GM19023 (cell line): Measurements from ENCODE around the gene AKAP13.

ENCODE experiments used
- ATAC-seq: cut with Tn5 transposase; IDR thresholded peaks from one replicate; pipeline ENCODE4 v1.9.1; 2021; ENCODE audit warnings: mild to moderate bottlenecking, moderate library complexity; ENCODE audit not compliant: unreplicated experiment

Gene AKAP13

GRCh38 chr15:85690561-85691231 lies 310.3 kb downstream of the AKAP13 start:
- peak; percentile 44 for ATAC-seq

- ATAC-seq = peak; percentile 45
Observed at GRCh38 chr15:85691350-85692240, 311.2 kb downstream of the AKAP13 start.

GRCh38 chr15:85692321-85692720 lies 311.9 kb downstream of the AKAP13 start:
- ATAC-seq = no peak

- peak; percentile 44 for ATAC-seq
Observed at GRCh38 chr15:85692873-85693272, 312.5 kb downstream of the AKAP13 start.

- no peak for ATAC-seq
Observed at GRCh38 chr15:85693277-85693676, 312.9 kb downstream of the AKAP13 start.

- no peak for ATAC-seq
Observed at GRCh38 chr15:85694091-85694490, 313.7 kb downstream of the AKAP13 start.

GRCh38 chr15:85700767-85701166 lies 320.4 kb downstream of the AKAP13 start:
- ATAC-seq = no peak

- ATAC-seq = no peak
Observed at GRCh38 chr15:85702321-85703101, 322.1 kb downstream of the AKAP13 start.

- ATAC-seq = no peak
Observed at GRCh38 chr15:85704066-85704465, 323.7 kb downstream of the AKAP13 start.

GRCh38 chr15:85704720-85705429 lies 324.5 kb downstream of the AKAP13 start:
- no peak for ATAC-seq

- no peak for ATAC-seq
Observed at GRCh38 chr15:85706779-85707518, 326.5 kb downstream of the AKAP13 start.

- ATAC-seq = no peak
Observed at GRCh38 chr15:85707519-85708338, 327.3 kb downstream of the AKAP13 start.

GRCh38 chr15:85708402-85708941 lies 328.1 kb downstream of the AKAP13 start:
- ATAC-seq = no peak

- no peak for ATAC-seq
Observed at GRCh38 chr15:85709250-85709649, 328.8 kb downstream of the AKAP13 start.

- peak; percentile 67 for ATAC-seq
Observed at GRCh38 chr15:85710340-85710842, 330.0 kb downstream of the AKAP13 start.

GRCh38 chr15:85711580-85712192 lies 331.3 kb downstream of the AKAP13 start:
- ATAC-seq = no peak

- ATAC-seq = no peak
Observed at GRCh38 chr15:85716261-85716660, 335.9 kb downstream of the AKAP13 start.

- no peak for ATAC-seq
Observed at GRCh38 chr15:85717212-85717611, 336.8 kb downstream of the AKAP13 start.
